GOT3 (cell line): Measurements from ENCODE around the gene CPTP.
A peak's percentile ranks its signal among the peaks of the same experiment; 100 is the strongest.
"Not testable (repeated sequence)": the region's sequence is repeated elsewhere in the genome, so short reads cannot be mapped to it uniquely, and the experiment has no call there.

Experiments used
- DNase-seq: peaks from one replicate; lab custom pipeline; 2025; ENCODE audit warnings: mixed read lengths; lab: John Stamatoyannopoulos, UW

Gene CPTP

GRCh38 chr1:1366699-1367066 is 42.1 kb downstream of the CPTP start:
- no peak for DNase-seq

- no peak for DNase-seq
Observed at GRCh38 chr1:1367315-1367714, 42.7 kb downstream of the CPTP start.

- DNase-seq: not testable (repeated sequence)
Observed at GRCh38 chr1:1370094-1370493, 45.5 kb downstream of the CPTP start.

GRCh38 chr1:1370771-1371300 is 46.2 kb downstream of the CPTP start:
- no peak for DNase-seq

GRCh38 chr1:1371364-1371745 is 46.8 kb downstream of the CPTP start:
- no peak for DNase-seq

GRCh38 chr1:1371746-1372711 is 47.4 kb downstream of the CPTP start:
- no peak for DNase-seq

GRCh38 chr1:1373051-1373814 is 48.6 kb downstream of the CPTP start:
- no peak for DNase-seq

GRCh38 chr1:1373815-1374588 is 49.4 kb downstream of the CPTP start:
- no peak for DNase-seq

- DNase-seq: no peak
Observed at GRCh38 chr1:1374589-1374928, 50.0 kb downstream of the CPTP start.

- peak; percentile 98 for DNase-seq
Observed at GRCh38 chr1:1374929-1375662, 50.5 kb downstream of the CPTP start, which contains the start of gene AURKAIP1. TSS of gene AURKAIP1 (minus strand) at chr1:1375207. CDS start at chr1:1374756, 451 bp downstream.

- DNase-seq: no peak
Observed at GRCh38 chr1:1376551-1377226, 52.1 kb downstream of the CPTP start.

- no peak for DNase-seq
Observed at GRCh38 chr1:1377540-1378205, 53.1 kb downstream of the CPTP start.
